ENCODE results near the gene MYBPC2.

- no peak for TF ChIP-seq ZFP3 (tag by site-specific recombination; IDR thresholded peaks at IDR 0.05; ENCODE audit: low read depth)
- no peak for TF ChIP-seq RBAK (tag by site-specific recombination; IDR thresholded peaks at IDR 0.05)
- TF ChIP-seq MYNN (tag by site-specific recombination; IDR thresholded peaks at IDR 0.05; ENCODE audit: borderline replicate concordance) = no peak
- TF ChIP-seq CTCF (tag by site-specific recombination; IDR thresholded peaks at IDR 0.05) = no peak
- no peak for TF ChIP-seq BCL6B (tag by site-specific recombination; IDR thresholded peaks at IDR 0.05)
- no peak for TF ChIP-seq ZNF398 (tag by site-specific recombination; IDR thresholded peaks at IDR 0.05)
- no peak for TF ChIP-seq BCL11A (tag by site-specific recombination; IDR thresholded peaks at IDR 0.05; ENCODE audit: low read depth)
- no peak for TF ChIP-seq ZNF518A (tag by site-specific recombination; conservative IDR thresholded peaks at IDR 0.05; ENCODE audit: low read depth)
- no peak for TF ChIP-seq ATF2 (tag by site-specific recombination; IDR thresholded peaks at IDR 0.05; ENCODE audit: low read depth)
Measured at GRCh38 chr19:50485284-50485955, 52.7 kb downstream of the MYBPC2 start.
